Neutrophil (primary cell): ENCODE results near the gene NCAN.

Experiments
- H3K27ac ChIP-seq: fragments of 200-600 bp; sonication (generic); 2 replicates; pipeline ENCODE4 v1.5.1; 2016; ENCODE audit warnings: mild to moderate bottlenecking, moderate library complexity
- H3K27me3 ChIP-seq: fragments of 200-600 bp; sonication (generic); 2 replicates; pipeline ENCODE4 v1.6.0; 2016; ENCODE audit warnings: mild to moderate bottlenecking
- H3K36me3 ChIP-seq: fragments of 200-600 bp; sonication (generic); 2 replicates; pipeline ENCODE4 v1.5.1; 2017
- H3K4me1 ChIP-seq, 2 experiments: fragments of 200-600 bp in 1 of 2; sonication (generic) in 1 of 2; 1 replicate in 1 of 2; 2 replicates in 1 of 2; pipeline versions ENCODE4 v1.5.1 to v1.6.1; 2013 to 2016; ENCODE audit warnings: low read depth in 1 of 2, low read length in 1 of 2, mild to moderate bottlenecking in 1 of 2, moderate library complexity in 1 of 2; ENCODE audit not compliant: control insufficient read depth in 1 of 2, insufficient read depth in 1 of 2
- H3K4me3 ChIP-seq, 2 experiments: fragments of 200-600 bp in 1 of 2; sonication (generic) in 1 of 2; 1 replicate in 1 of 2; 2 replicates in 1 of 2; pipeline ENCODE4 v1.5.1; 2013 to 2016; ENCODE audit warnings: low read depth in 1 of 2, low read length in 1 of 2, mild to moderate bottlenecking in 1 of 2, moderate library complexity in 1 of 2
- H3K9me3 ChIP-seq: fragments of 200-600 bp; sonication (generic); 2 replicates; pipeline ENCODE4 v1.5.1; 2016
- CTCF ChIP-seq: fragments of 200-600 bp; sonication (generic); IDR thresholded peaks from 2 replicates; pipeline ENCODE4 v1.5.1; 2016; ENCODE audit warnings: antibody characterized with exemption

NCAN gene

DNA sequence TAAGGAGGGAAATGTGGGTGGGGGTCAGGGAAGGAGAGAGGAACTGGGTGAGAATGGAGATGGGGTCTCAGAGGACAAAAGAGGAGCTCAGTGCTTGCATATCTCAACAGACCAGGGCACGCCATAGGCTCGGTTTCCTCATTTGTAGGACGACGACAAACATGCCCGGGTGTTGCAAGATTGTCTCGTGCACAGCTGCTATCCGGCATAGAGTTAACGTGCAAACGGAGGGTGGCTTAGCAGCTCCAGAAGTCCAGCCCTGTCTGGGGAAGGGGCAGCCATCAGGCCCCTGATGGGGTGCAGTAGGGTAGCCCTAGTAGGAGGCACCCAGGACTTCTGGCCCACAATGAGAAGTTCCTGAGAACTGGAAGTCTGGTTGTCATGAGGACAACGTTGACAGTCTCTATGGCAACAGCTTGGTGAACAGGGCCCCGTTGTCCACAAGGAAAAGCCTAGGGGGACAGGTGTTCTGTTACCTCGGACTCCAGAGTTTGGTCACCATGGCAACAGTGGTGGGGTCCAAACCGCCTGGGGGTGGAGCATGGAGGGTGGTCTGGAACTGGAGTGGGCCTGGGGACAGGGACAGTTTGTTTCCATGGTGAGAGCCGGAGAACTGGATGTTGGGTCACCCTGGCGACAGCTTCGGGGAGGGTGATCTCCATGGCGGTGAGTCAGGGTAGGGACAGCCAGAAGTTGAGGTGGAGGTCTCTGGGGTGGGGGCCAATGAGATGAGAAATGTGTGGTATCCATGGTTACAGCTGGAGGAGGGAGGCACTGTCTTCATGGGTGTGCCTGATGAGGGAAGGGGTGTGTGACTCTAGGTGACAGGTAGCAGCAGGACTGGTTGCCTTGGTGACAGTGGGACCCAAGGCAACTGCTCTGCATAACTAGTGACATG lies 44.6 kb downstream of the NCAN start:
- Histone ChIP-seq H3K9me3 (no peaks in the 10 kb centered on the region), H3K27me3 (peaks cover 81% of the 10 kb centered on the region), H3K4me1 (no peaks in the 10 kb centered on the region), H3K36me3 (no peaks in the 10 kb centered on the region), H3K4me3 (no peak overlapping the region), H3K27ac (no peak overlapping the region)
- no peak for TF ChIP-seq CTCF

DNA sequence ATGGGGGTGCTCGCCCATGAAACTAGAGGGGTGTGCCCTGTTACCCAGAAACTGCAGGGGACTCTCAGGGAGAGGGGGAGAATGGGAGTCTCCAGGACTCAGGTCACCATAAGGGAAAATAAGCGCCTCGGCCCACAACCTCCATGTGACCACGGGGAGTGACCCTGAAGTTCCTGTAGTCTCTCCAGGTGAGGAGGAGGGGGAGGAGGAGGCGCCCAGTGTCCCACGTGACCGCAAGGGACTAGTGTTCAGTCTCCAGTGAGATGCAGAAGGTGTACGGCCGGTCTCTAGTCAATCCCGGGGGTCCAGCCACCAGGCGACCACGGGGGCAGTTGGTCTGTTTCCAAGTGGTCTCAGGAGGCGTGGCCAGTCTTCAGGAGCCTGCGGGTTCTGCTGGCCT lies 45.4 kb downstream of the NCAN start:
- Histone ChIP-seq H3K27me3 (peaks cover 81% of the 10 kb centered on the region), H3K36me3 (no peaks in the 10 kb centered on the region)

GRCh38 chr19:19257836-19258588 lies 46.3 kb downstream of the NCAN start:
- H3K27me3 ChIP-seq: peaks cover 81% of the 10 kb centered on the region
- no peak overlapping the region for H3K27ac ChIP-seq
- no peak overlapping the region for H3K4me3 ChIP-seq
- no peak for TF ChIP-seq CTCF
- H3K9me3 ChIP-seq: no peaks in the 10 kb centered on the region
- H3K4me1 ChIP-seq: no peaks in the 10 kb centered on the region
- no peaks in the 10 kb centered on the region for H3K36me3 ChIP-seq

More for the DNA sequence above, 45.4 kb downstream of the NCAN start:
- H3K27ac ChIP-seq: no peak overlapping the region
- H3K4me3 ChIP-seq: no peak overlapping the region
- no peaks in the 10 kb centered on the region for H3K9me3 ChIP-seq
- no peak for TF ChIP-seq CTCF
- no peaks in the 10 kb centered on the region for H3K4me1 ChIP-seq

DNA sequence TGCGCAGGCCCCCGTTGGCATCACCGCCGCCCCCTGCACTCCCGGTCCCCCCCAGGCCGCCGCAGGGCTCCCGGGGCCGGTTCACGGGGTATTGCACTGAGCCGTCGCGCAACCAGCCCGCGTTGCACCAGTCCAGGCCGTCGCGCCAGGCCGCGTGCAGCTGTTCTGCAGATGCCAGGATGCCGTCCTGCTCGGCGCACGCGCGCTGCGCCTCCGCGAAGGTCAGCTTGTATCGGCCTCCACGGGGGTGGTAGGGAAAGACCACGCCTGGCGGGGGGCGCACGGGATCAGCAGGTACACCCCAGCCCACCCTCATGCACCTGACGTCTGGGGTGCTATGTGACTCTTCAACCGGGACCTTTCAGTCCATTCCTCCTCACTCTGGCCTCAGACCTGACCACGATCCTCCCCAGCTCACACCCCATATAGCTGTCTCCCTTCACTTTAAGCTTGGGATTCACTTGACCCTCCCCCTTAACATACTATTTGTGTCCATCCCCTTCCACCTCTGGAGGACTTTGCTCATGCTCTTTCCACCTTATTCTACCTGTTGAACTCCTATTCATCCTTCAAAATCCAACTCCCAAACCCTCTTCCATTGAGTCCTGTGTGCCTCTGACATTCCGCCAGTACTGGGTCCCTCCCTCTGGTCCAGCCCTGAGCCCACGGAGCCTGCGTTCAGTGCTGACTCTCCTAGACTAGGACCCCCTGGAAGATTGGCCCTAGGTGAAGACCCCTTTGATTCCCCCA lies 47.0 kb downstream of the NCAN start:
- Histone ChIP-seq H3K4me1 (no peaks in the 10 kb centered on the region), H3K9me3 (no peaks in the 10 kb centered on the region), H3K27me3 (peaks cover 86% of the 10 kb centered on the region), H3K27ac (no peak overlapping the region), H3K4me3 (no peak overlapping the region), H3K36me3 (no peaks in the 10 kb centered on the region)
- TF ChIP-seq CTCF: no peak

- Histone ChIP-seq H3K27ac (no peak overlapping the region), H3K4me1 (no peaks in the 10 kb centered on the region), H3K27me3 (peaks cover 93% of the 10 kb centered on the region), H3K36me3 (no peaks in the 10 kb centered on the region), H3K9me3 (no peaks in the 10 kb centered on the region), H3K4me3 (no peak overlapping the region)
- no peak for TF ChIP-seq CTCF
Measured at GRCh38 chr19:19259741-19260140, 48.0 kb downstream of the NCAN start.
